Measurements from ENCODE around the gene LYSMD2.
A peak's percentile ranks its signal among the peaks of the same experiment; 100 is the strongest.

Gene LYSMD2

GRCh38 chr15:51751697-51752683, 14.5 kb upstream of the LYSMD2 start:
- DNase-seq (ENCODE audit: low read depth), result no peak

GRCh38 chr15:51750792-51751696, 13.6 kb upstream of the LYSMD2 start, which contains the start of gene TMOD2:
Gene TMOD2 (plus strand): TSS chr15:51751597. CDS start chr15:51766442, 14,845 bp downstream.
- peak; percentile 29 for DNase-seq (ENCODE audit: low read depth)

GRCh38 chr15:51750186-51750585, 12.7 kb upstream of the LYSMD2 start:
- DNase-seq (ENCODE audit: low read depth), result no peak

- DNase-seq (ENCODE audit: low read depth), result no peak
These were observed 11.9 kb upstream of the LYSMD2 start for GRCh38 chr15:51749307-51749706.

GRCh38 chr15:51739061-51739712, 1.7 kb upstream of the LYSMD2 start:
- DNase-seq (ENCODE audit: low read depth), result no peak

GRCh38 chr15:51738553-51738952, 1.1 kb upstream of the LYSMD2 start:
- no peak for DNase-seq (ENCODE audit: low read depth)

GRCh38 chr15:51736751-51737521, 519 bp downstream of the LYSMD2 start:
- DNase-seq (ENCODE audit: low read depth), result peak; percentile 48

GRCh38 chr15:51736069-51736468, 1.4 kb downstream of the LYSMD2 start:
- no peak for DNase-seq (ENCODE audit: low read depth)

- DNase-seq (ENCODE audit: low read depth), result peak; percentile 30
These were observed 2.0 kb downstream of the LYSMD2 start for GRCh38 chr15:51735228-51736010.

GRCh38 chr15:51732646-51733045, 4.8 kb downstream of the LYSMD2 start:
- no peak for DNase-seq (ENCODE audit: low read depth)

- peak; percentile 10 for DNase-seq (ENCODE audit: low read depth)
These were observed 5.7 kb downstream of the LYSMD2 start for GRCh38 chr15:51731549-51732267.

GRCh38 chr15:51727141-51727897, 10.1 kb downstream of the LYSMD2 start:
- DNase-seq (ENCODE audit: low read depth), result no peak

- DNase-seq (ENCODE audit: low read depth), result no peak
These were observed 11.0 kb downstream of the LYSMD2 start for GRCh38 chr15:51726302-51727073.

GRCh38 chr15:51724673-51725072, 12.8 kb downstream of the LYSMD2 start:
- no peak for DNase-seq (ENCODE audit: low read depth)

- no peak for DNase-seq (ENCODE audit: low read depth)
These were observed 13.3 kb downstream of the LYSMD2 start for GRCh38 chr15:51724199-51724598.

GRCh38 chr15:51721199-51721960, 16.1 kb downstream of the LYSMD2 start:
- DNase-seq (ENCODE audit: low read depth), result no peak

Measured in T-helper 22 cell (primary cell).